ENCODE data around the gene CHRNB4.
"Not testable (repeated sequence)": the region's sequence is repeated elsewhere in the genome, so short reads cannot be mapped to it uniquely, and the experiment has no call there.

CHRNB4 gene

GRCh38 chr15:78641102-78641748 is at the start of gene CHRNB4:
Gene CHRNB4, minus strand, starts transcription at chr15:78641210. Its CDS starts 77 bp downstream, at chr15:78641133.
- DNase-seq, result no peak

GRCh38 chr15:78689626-78690025 is 48.6 kb upstream of the CHRNB4 start:
- no peak for DNase-seq

- no peak for DNase-seq
Measured at GRCh38 chr15:78685925-78686324, 44.9 kb upstream of the CHRNB4 start.

GRCh38 chr15:78685159-78685921 is 44.3 kb upstream of the CHRNB4 start:
- DNase-seq, result no peak

- no peak for DNase-seq
Measured at GRCh38 chr15:78684657-78685056, 43.6 kb upstream of the CHRNB4 start.

GRCh38 chr15:78683599-78683998 is 42.6 kb upstream of the CHRNB4 start:
- DNase-seq, result not testable (repeated sequence)

- DNase-seq, result no peak
Measured at GRCh38 chr15:78682693-78683410, 41.8 kb upstream of the CHRNB4 start.

- DNase-seq, result no peak
Measured at GRCh38 chr15:78682004-78682651, 41.1 kb upstream of the CHRNB4 start.

- no peak for DNase-seq
Measured at GRCh38 chr15:78681281-78682003, 40.4 kb upstream of the CHRNB4 start.

- DNase-seq, result no peak
Measured at GRCh38 chr15:78680431-78681075, 39.5 kb upstream of the CHRNB4 start.

GRCh38 chr15:78679089-78679511 is 38.1 kb upstream of the CHRNB4 start:
- no peak for DNase-seq

- no peak for DNase-seq
Measured at GRCh38 chr15:78676424-78677110, 35.6 kb upstream of the CHRNB4 start.

GRCh38 chr15:78675617-78676360 is 34.8 kb upstream of the CHRNB4 start:
- DNase-seq, result no peak

- DNase-seq, result no peak
Measured at GRCh38 chr15:78675206-78675605, 34.2 kb upstream of the CHRNB4 start.

GRCh38 chr15:78673917-78674444 is 33.0 kb upstream of the CHRNB4 start:
- no peak for DNase-seq

- no peak for DNase-seq
Measured at GRCh38 chr15:78673476-78673875, 32.5 kb upstream of the CHRNB4 start.

- no peak for DNase-seq
Measured at GRCh38 chr15:78672285-78673014, 31.4 kb upstream of the CHRNB4 start.

GRCh38 chr15:78671626-78672211 is 30.7 kb upstream of the CHRNB4 start:
- DNase-seq, result no peak

GRCh38 chr15:78668987-78669386 is 28.0 kb upstream of the CHRNB4 start:
- DNase-seq, result no peak
